Transverse colon (tissue), 4 donors: ENCODE results near the gene CASKIN2.

Source experiments
- EP300 ChIP-seq: sonication (generic); formaldehyde crosslinking; IDR thresholded peaks from one replicate; pipeline ENCODE4 v1.6.1; 2017; ENCODE audit warnings: antibody characterized with exemption, low read depth
- POLR2A ChIP-seq: fragments of 450-650 bp; IDR thresholded peaks from one replicate; pipeline ENCODE4 v1.6.1; 2016; ENCODE audit warnings: antibody characterized with exemption, mild to moderate bottlenecking, moderate library complexity
- POLR2AphosphoS5 ChIP-seq, 3 donors: sonication (generic); formaldehyde crosslinking; IDR thresholded peaks; one replicate each; pipeline ENCODE4 v1.6.1; 2016; ENCODE audit warnings: antibody characterized with exemption in 3 of 3
- TF ChIP-seq, protein P1 (sequence below), 5 experiments: fragments of 200-600 bp in 3 of 5; fragments of 450-650 bp in 2 of 5; sonication (generic) in 3 of 5; IDR thresholded peaks; 1 replicate in 2 of 5; 2 replicates in 3 of 5; pipeline ENCODE4 v1.5.1; 2016 to 2017; ENCODE audit warnings: antibody characterized with exemption in 5 of 5, inconsistent platforms in 3 of 5, mild to moderate bottlenecking in 2 of 5, moderate library complexity in 1 of 5

DNA sequence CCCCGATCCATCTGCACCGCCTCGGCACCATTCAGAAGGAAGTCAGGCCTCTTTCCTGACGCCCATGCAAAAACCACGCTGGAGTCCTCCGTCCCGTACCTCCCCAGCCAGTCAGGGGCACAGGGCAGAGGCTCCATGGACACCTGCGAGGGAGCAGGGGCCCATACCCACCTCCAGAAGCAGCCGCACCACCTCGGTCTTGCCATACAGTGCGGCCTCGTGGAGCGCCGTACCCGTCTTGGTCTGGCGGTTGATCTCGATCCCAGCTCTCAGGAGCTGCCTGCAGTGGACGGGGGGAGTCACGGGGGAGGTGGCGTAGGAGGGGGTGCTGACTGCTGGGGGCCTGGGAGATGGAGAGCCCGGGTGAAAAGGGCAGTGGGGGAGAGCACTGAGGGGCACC is 9.2 kb downstream of the CASKIN2 start:
- TF ChIP-seq, protein P1, sequence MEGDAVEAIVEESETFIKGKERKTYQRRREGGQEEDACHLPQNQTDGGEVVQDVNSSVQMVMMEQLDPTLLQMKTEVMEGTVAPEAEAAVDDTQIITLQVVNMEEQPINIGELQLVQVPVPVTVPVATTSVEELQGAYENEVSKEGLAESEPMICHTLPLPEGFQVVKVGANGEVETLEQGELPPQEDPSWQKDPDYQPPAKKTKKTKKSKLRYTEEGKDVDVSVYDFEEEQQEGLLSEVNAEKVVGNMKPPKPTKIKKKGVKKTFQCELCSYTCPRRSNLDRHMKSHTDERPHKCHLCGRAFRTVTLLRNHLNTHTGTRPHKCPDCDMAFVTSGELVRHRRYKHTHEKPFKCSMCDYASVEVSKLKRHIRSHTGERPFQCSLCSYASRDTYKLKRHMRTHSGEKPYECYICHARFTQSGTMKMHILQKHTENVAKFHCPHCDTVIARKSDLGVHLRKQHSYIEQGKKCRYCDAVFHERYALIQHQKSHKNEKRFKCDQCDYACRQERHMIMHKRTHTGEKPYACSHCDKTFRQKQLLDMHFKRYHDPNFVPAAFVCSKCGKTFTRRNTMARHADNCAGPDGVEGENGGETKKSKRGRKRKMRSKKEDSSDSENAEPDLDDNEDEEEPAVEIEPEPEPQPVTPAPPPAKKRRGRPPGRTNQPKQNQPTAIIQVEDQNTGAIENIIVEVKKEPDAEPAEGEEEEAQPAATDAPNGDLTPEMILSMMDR (IDR thresholded peaks at IDR 0.05), result no peak
- no peak for TF ChIP-seq POLR2AphosphoS5 (IDR thresholded peaks at IDR 0.05)
- no peak for TF ChIP-seq POLR2A
- no peak for TF ChIP-seq EP300
